Fibroblast of lung (primary cell): ENCODE measurements around the gene ANP32B.

ENCODE experiments used
- CTCF ChIP-seq, 2 donors: IDR thresholded peaks in 1 of 2; conservative IDR thresholded peaks in 1 of 2; 1 replicate in 1 of 2; 2 replicates in 1 of 2; pipeline ENCODE4 v1.5.1; 2011 to 2012; ENCODE audit warnings: low read length in 2 of 2, control low read depth in 1 of 2, inconsistent platforms in 1 of 2, low read depth in 1 of 2, mild to moderate bottlenecking in 1 of 2
- EZH2 ChIP-seq: IDR thresholded peaks from 2 replicates; pipeline ENCODE4 v1.5.1; 2012; ENCODE audit warnings: low read length, control low read depth, mild to moderate bottlenecking; ENCODE audit errors: missing control alignments

- no peak for TF ChIP-seq CTCF (conservative IDR thresholded peaks at IDR 0.05 in 1 of 2, IDR thresholded peaks at IDR 0.05 in 1 of 2; ENCODE audit: low read depth in 1 of 2, low read length in 2 of 2)
- no peak for TF ChIP-seq EZH2
Observed at GRCh38 chr9:97956331-97956730, 26.8 kb upstream of the ANP32B start.
